HG03097 (cell line): Measurements from ENCODE around the gene MAB21L4.
"Not testable (repeated sequence)": the region's sequence is repeated elsewhere in the genome, so short reads cannot be mapped to it uniquely, and the experiment has no call there.

Experiments used
- ATAC-seq: cut with Tn5 transposase; IDR thresholded peaks from one replicate; pipeline ENCODE4 v1.9.1; 2021; ENCODE audit not compliant: unreplicated experiment, low FRiP score

MAB21L4 gene

DNA sequence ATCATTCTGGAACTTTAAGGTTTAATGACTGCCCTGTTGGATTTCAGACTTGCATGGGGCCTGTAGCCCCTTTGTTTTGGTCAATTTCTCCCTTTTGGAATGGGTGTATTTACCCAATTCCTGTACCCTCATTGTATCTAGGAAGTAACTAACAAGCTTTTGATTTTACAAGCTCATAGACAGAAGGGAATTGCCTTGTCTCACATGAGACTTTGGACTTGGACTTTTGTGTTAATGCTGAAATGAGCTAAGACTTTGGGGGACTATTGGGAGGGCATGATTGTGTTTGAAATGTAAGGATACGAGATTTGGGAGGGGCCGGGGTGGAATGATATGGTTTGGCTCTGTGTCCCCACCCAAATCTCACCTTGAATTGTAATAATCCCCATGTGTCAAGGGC is 49.6 kb downstream of the MAB21L4 start:
- not testable (repeated sequence) for ATAC-seq

DNA sequence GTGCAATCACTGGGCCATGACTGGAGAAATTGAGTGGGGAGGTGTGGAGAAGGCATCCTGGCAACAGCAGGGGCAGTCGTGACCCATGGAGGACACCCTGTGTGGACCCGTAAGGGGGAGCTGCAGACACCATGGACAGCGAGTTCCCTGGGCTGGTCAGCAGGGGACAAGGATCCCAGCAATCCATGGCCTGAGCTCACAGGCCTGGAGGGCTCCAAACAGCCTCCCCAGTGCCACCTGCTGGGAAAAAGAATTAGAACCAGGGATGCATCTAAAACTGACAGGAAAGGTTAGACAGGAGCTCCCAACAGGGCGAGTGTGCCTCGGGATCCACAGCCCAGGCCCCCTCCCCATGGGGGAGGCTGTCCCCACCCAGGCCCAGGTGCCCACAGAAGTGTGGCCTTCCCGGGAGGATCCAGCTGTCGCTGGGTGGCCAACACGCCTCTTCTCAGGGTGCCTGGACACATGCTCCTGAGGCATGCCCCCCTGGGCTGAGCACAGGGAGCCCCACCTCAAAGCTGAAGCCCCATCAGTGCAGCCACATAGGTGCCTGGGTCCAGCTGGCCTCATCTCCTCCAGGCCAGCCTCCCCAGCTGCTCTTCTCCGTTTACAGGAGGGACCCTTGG is 55.4 kb downstream of the MAB21L4 start:
- ATAC-seq = no peak

GRCh38 chr2:240839152-240840143 is 56.5 kb downstream of the MAB21L4 start:
- no peak for ATAC-seq

- ATAC-seq = no peak
These were observed 58.3 kb downstream of the MAB21L4 start for GRCh38 chr2:240837621-240838020.

GRCh38 chr2:240836781-240837467 is 59.0 kb downstream of the MAB21L4 start:
- ATAC-seq = no peak
